ENCODE measurements around the gene MAD2L1.

The MAD2L1 gene

GRCh38 chr4:120056246-120056645 is 10.4 kb downstream of the MAD2L1 start:
- peak; percentile 50 to 66 for DNase-seq

- DNase-seq, result no peak
Measured at GRCh38 chr4:120055795-120056194, 10.9 kb downstream of the MAD2L1 start.

- no peak for DNase-seq
Measured at GRCh38 chr4:120055162-120055561, 11.5 kb downstream of the MAD2L1 start.

- DNase-seq, result peak; percentile 43 to 47
Measured at GRCh38 chr4:120053911-120054310, 12.7 kb downstream of the MAD2L1 start.

GRCh38 chr4:120052856-120053255 is 13.8 kb downstream of the MAD2L1 start:
- DNase-seq, result peak in 1 of 2 experiments; percentile 8

GRCh38 chr4:120051253-120051652 is 15.4 kb downstream of the MAD2L1 start:
- DNase-seq, result no peak

GRCh38 chr4:120049732-120050494 is 16.7 kb downstream of the MAD2L1 start:
- DNase-seq, result peak; percentile 71 to 80

- DNase-seq, result no peak
Measured at GRCh38 chr4:120043828-120044227, 22.8 kb downstream of the MAD2L1 start.

- no peak for DNase-seq
Measured at GRCh38 chr4:120037411-120037810, 29.2 kb downstream of the MAD2L1 start.

GRCh38 chr4:120034913-120035312 is 31.7 kb downstream of the MAD2L1 start:
- no peak for DNase-seq

GRCh38 chr4:120026853-120027252 is 39.8 kb downstream of the MAD2L1 start:
- no peak for DNase-seq

GRCh38 chr4:120025516-120025915 is 41.1 kb downstream of the MAD2L1 start:
- DNase-seq, result no peak

GRCh38 chr4:120018786-120019185 is 47.9 kb downstream of the MAD2L1 start:
- no peak for DNase-seq

GRCh38 chr4:120017939-120018692 is 48.5 kb downstream of the MAD2L1 start:
- no peak for DNase-seq

- no peak for DNase-seq
Measured at GRCh38 chr4:120011725-120012124, 54.9 kb downstream of the MAD2L1 start.

GRCh38 chr4:120010646-120011045 is 56.0 kb downstream of the MAD2L1 start:
- no peak for DNase-seq

- no peak for DNase-seq
Measured at GRCh38 chr4:120009731-120010130, 56.9 kb downstream of the MAD2L1 start.

GRCh38 chr4:120008957-120009356 is 57.7 kb downstream of the MAD2L1 start:
- DNase-seq, result no peak

- no peak for DNase-seq
Measured at GRCh38 chr4:120007896-120008436, 58.7 kb downstream of the MAD2L1 start.

GRCh38 chr4:120007191-120007871 is 59.3 kb downstream of the MAD2L1 start:
- no peak for DNase-seq
